Measurements from ENCODE around the gene PCCA. TPM values are rescaled to one million over a fixed set of nuclear protein-coding genes. Genes with fewer than 3 reads are reported as not detected.

The PCCA gene
- total RNA-seq, 1 experiment from 2014 or later = 52.8 TPM

GRCh38 chr13:100465558-100465957, 376.7 kb downstream of the PCCA start:
- Mint-ChIP-seq H3K36me3 (peaks cover 3% of the 10 kb centered on the region; the same call in 1 of the 2 replicates), H3K4me3 (no peak overlapping the region), H3K27ac (no peak overlapping the region), H3K4me1 (peaks cover 45% of the 10 kb centered on the region), H3K9me3 (no peaks in the 10 kb centered on the region), H3K27me3 (ENCODE audit: low read depth) (no peaks in the 10 kb centered on the region)
- ATAC-seq = no peak
- no peak for DNase-seq (ENCODE audit: low spot score)
- ChIA-PET CTCF (no interaction called here), POLR2A (no interaction called here)
- TF ChIP-seq CTCF (IDR thresholded peaks at IDR 0.05) = no peak
- no peak for TF ChIP-seq KAT7 (CRISPR knock-in tag; IDR thresholded peaks at IDR 0.05; ENCODE audit: borderline replicate concordance)
- TF ChIP-seq ZNF532 (CRISPR knock-in tag; IDR thresholded peaks at IDR 0.05; ENCODE audit: borderline replicate concordance) = no peak
- no peak for TF ChIP-seq GTF2I (CRISPR knock-in tag; conservative IDR thresholded peaks at IDR 0.05)
- no peak for TF ChIP-seq TCF7 (CRISPR knock-in tag; IDR thresholded peaks at IDR 0.05; ENCODE audit: low read depth)
- TF ChIP-seq NFYB (CRISPR knock-in tag; conservative IDR thresholded peaks at IDR 0.05; ENCODE audit: low read depth) = no peak
- no peak for TF ChIP-seq CBFB (CRISPR knock-in tag; IDR thresholded peaks at IDR 0.05; ENCODE audit: low read depth)
- no peak for TF ChIP-seq HMGXB4 (CRISPR knock-in tag; IDR thresholded peaks at IDR 0.05)
- TF ChIP-seq USF1 (CRISPR knock-in tag; IDR thresholded peaks at IDR 0.05) = no peak
- no peak for TF ChIP-seq NR3C1 (CRISPR knock-in tag; conservative IDR thresholded peaks at IDR 0.05; ENCODE audit: low read depth)
- no peak for TF ChIP-seq CDX4 (CRISPR knock-in tag; IDR thresholded peaks at IDR 0.05; ENCODE audit: borderline replicate concordance)
- no peak for TF ChIP-seq ZNF317 (CRISPR knock-in tag; IDR thresholded peaks at IDR 0.05; ENCODE audit: borderline replicate concordance, low read depth)
- TF ChIP-seq ZNF416 (CRISPR knock-in tag; IDR thresholded peaks at IDR 0.05) = no peak
- no peak for TF ChIP-seq HMGA2 (CRISPR knock-in tag; IDR thresholded peaks at IDR 0.05)
- TF ChIP-seq ZNF425 (CRISPR knock-in tag; conservative IDR thresholded peaks at IDR 0.05) = no peak
- TF ChIP-seq JUN (CRISPR knock-in tag; IDR thresholded peaks at IDR 0.05) = no peak
- no peak for TF ChIP-seq ARID4B (CRISPR knock-in tag; IDR thresholded peaks at IDR 0.05; ENCODE audit: borderline replicate concordance)
- no peak for TF ChIP-seq IRF2 (CRISPR knock-in tag; IDR thresholded peaks at IDR 0.05; ENCODE audit: borderline replicate concordance, low read depth)
- TF ChIP-seq SMAD3 (CRISPR knock-in tag; IDR thresholded peaks at IDR 0.05; ENCODE audit: borderline replicate concordance) = no peak
